ENCODE results near the gene IGHMBP2. TPM values are rescaled to one million over a fixed set of nuclear protein-coding genes. Genes with fewer than 3 reads are reported as not detected.

Gene IGHMBP2
- total RNA-seq, 1 experiment from 2014 or later: 24.0 TPM

DNA sequence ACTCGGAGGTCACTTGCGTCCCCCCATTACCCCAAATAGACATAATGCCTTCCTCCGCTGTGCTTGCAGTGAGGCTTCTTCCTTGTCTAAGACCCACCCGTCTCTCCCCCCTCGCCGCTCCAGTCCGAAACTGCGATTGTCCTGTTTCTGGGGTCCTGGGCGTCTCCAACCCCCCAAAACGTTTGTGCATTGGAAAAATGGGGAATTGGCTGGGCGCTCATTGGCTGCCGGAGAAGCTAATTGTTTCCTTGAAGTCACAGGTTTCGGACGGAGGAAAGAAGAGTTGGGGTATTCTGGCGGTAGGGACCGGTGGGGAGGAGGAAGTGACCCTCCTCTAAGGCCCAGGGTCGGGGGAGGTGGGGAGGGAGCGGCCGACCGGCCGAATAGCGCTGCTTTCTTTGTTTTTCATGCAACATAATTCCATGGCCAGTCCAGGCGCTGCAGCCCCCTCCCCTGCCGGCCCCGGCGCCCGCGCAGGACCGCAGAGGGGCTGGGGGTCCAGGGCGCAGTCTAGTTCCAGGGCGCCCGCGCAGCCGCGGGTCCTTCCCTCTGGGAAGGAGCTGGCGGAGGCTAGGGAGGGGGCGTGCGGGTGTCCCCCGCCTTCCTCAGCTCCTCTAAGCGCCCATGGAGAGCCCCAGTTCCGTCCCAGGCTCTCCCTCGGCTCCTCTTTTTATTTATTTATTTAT is 49.3 kb upstream of the IGHMBP2 start:
- Histone ChIP-seq H3K23me2 (ENCODE audit: insufficient read length, low read depth, low read length, poor library complexity, severe bottlenecking) (peaks cover 6% of the 10 kb centered on the region), H2BK20ac (ENCODE audit: low read depth, low read length, poor library complexity, severe bottlenecking) (no peak overlapping the region), H4K5ac (ENCODE audit: insufficient read length, low read depth, low read length) (no peak overlapping the region), H3K27ac (ENCODE audit: insufficient read length, low read depth, low read length) (no peak overlapping the region), H3K9ac (ENCODE audit: extremely low read depth, insufficient read length, low read length) (no peak overlapping the region), H3K56ac (ENCODE audit: insufficient read length, low read depth, low read length) (no peak overlapping the region), H3K14ac (ENCODE audit: insufficient read depth, low read length) (no peak overlapping the region), H3K79me2 (ENCODE audit: insufficient read depth, low read length) (no peaks in the 10 kb centered on the region), H3K4me1 (ENCODE audit: insufficient read depth, low read length) (no peaks in the 10 kb centered on the region), H2BK5ac (ENCODE audit: insufficient read length, low read length) (no peak overlapping the region), H2AFZ (ENCODE audit: low read length) (no peak overlapping the region), H3K4me2 (ENCODE audit: insufficient read depth, insufficient read length, low read length) (peak overlapping the region; percentile 67), H2BK120ac (ENCODE audit: low read depth, low read length, poor library complexity, severe bottlenecking) (no peak overlapping the region), H3K4ac (ENCODE audit: low read depth, low read length) (no peak overlapping the region), H3K79me1 (ENCODE audit: insufficient read depth, low read depth, low read length, poor library complexity, severe bottlenecking) (no peaks in the 10 kb centered on the region), H3T11ph (ENCODE audit: low read length) (no peak overlapping the region), H2AK5ac (ENCODE audit: insufficient read length, low read length) (no peak overlapping the region), H2BK12ac (ENCODE audit: insufficient read length, low read depth, low read length) (no peak overlapping the region), H4K8ac (replicated peaks; ENCODE audit: insufficient read length, low read depth, low read length) (no peak overlapping the region), H3K27me3 (ENCODE audit: insufficient read depth, low read length) (peaks cover 6% of the 10 kb centered on the region; the same call in 1 of the 2 replicates), H4K91ac (ENCODE audit: insufficient read length, low read depth, low read length) (no peak overlapping the region), H3K9me3 (ENCODE audit: control insufficient read depth, low read depth, low read length) (no peaks in the 10 kb centered on the region), H4K20me1 (ENCODE audit: control insufficient read depth, insufficient read depth, insufficient read length) (no peaks in the 10 kb centered on the region), H2BK15ac (ENCODE audit: low read depth, low read length) (no peak overlapping the region), H3K23ac (ENCODE audit: insufficient read length, low read depth, low read length) (no peak overlapping the region), H3K18ac (ENCODE audit: insufficient read length, low read depth, low read length) (no peak overlapping the region)
- Mint-ChIP-seq H3K27ac (no peak overlapping the region), H3K36me3 (ENCODE audit: insufficient read depth in 1 of 3, low read depth in 3 of 3) (no peaks in the 10 kb centered on the region), H3K27me3 (ENCODE audit: low read depth) (peaks cover 57% of the 10 kb centered on the region), H3K9me3 (no peaks in the 10 kb centered on the region), H3K4me1 (peaks cover 5% of the 10 kb centered on the region in 2 experiments; a peak in 2 of 4 replicates), H3K4me3 (peak overlapping the region; percentile 61 to 83)
- WGBS (ENCODE audit: extremely low coverage, insufficient read length, low lambda C conversion rate): no CpG with 5 or more reads among the region's 42 CpGs
- TF ChIP-seq, protein P1, sequence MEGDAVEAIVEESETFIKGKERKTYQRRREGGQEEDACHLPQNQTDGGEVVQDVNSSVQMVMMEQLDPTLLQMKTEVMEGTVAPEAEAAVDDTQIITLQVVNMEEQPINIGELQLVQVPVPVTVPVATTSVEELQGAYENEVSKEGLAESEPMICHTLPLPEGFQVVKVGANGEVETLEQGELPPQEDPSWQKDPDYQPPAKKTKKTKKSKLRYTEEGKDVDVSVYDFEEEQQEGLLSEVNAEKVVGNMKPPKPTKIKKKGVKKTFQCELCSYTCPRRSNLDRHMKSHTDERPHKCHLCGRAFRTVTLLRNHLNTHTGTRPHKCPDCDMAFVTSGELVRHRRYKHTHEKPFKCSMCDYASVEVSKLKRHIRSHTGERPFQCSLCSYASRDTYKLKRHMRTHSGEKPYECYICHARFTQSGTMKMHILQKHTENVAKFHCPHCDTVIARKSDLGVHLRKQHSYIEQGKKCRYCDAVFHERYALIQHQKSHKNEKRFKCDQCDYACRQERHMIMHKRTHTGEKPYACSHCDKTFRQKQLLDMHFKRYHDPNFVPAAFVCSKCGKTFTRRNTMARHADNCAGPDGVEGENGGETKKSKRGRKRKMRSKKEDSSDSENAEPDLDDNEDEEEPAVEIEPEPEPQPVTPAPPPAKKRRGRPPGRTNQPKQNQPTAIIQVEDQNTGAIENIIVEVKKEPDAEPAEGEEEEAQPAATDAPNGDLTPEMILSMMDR (conservative IDR thresholded peaks at IDR 0.05): no peak
- no peak for DNase-seq
